OCI-LY3 (cell line): ENCODE results near the gene ROBO3.
A peak's percentile ranks its signal among the peaks of the same experiment; 100 is the strongest.

Experiments used
- H2AFZ ChIP-seq: fragments of 200-600, 300-600 bp; shearing (Covaris generic); 2 replicates; pipeline ENCODE4 v1.6.0; 2014; ENCODE audit warnings: antibody characterized with exemption, low read depth, low read length
- H3K27ac ChIP-seq: fragments of 200-600, 300-600 bp; sonication (generic); 2 replicates; pipeline ENCODE4 v1.5.1; 2014; ENCODE audit warnings: mild to moderate bottlenecking, low read length, moderate library complexity, mixed read lengths
- H3K27me3 ChIP-seq: fragments of 200-600, 300-600 bp; sonication (generic); 2 replicates; pipeline ENCODE4 v1.6.1; 2014; ENCODE audit warnings: low read depth, low read length, mixed read lengths
- H3K36me3 ChIP-seq: fragments of 200-600, 300-600 bp; sonication (generic); replicated peaks from 2 replicates; pipeline ENCODE3; 2014; ENCODE audit warnings: low read depth, low read length, mixed read lengths
- H3K4me1 ChIP-seq: fragments of 300-600, 200-600 bp; sonication (generic); 2 replicates; pipeline ENCODE4 v1.6.1; 2014; ENCODE audit warnings: low read length, mixed read lengths
- H3K4me2 ChIP-seq: fragments of 200-600, 300-600 bp; sonication (generic); 2 replicates; pipeline ENCODE4 v1.6.1; 2014; ENCODE audit warnings: low read length, mixed read lengths
- H3K4me3 ChIP-seq: fragments of 300-600, 200-600 bp; sonication (generic); 2 replicates; pipeline ENCODE4 v1.5.1; 2014; ENCODE audit warnings: antibody characterized with exemption, mild to moderate bottlenecking, low read length, moderate library complexity
- H3K79me2 ChIP-seq: fragments of 300-600, 200-600 bp; shearing (Covaris generic); 2 replicates; pipeline ENCODE4 v1.6.1; 2014; ENCODE audit warnings: mild to moderate bottlenecking, low read length, mixed read lengths
- H3K9ac ChIP-seq: fragments of 300-600, 200-600 bp; shearing (Covaris generic); 2 replicates; pipeline ENCODE4 v1.6.0; 2014; ENCODE audit warnings: mild to moderate bottlenecking, low read length, moderate library complexity
- H3K9me3 ChIP-seq: fragments of 200-600, 300-600 bp; shearing (Covaris generic); 2 replicates; pipeline ENCODE4 v1.6.1; 2014; ENCODE audit warnings: low read length, mixed read lengths; ENCODE audit not compliant: insufficient read depth
- H4K20me1 ChIP-seq: fragments of 200-600, 300-600 bp; sonication (generic); 2 replicates; pipeline ENCODE4 v1.6.1; 2016; ENCODE audit warnings: low read length, mixed read lengths; ENCODE audit not compliant: insufficient read depth
- CTCF ChIP-seq: fragments of 200-600, 300-600 bp; sonication (generic); IDR thresholded peaks from 2 replicates; pipeline ENCODE4 v1.5.1; 2014; ENCODE audit warnings: antibody characterized with exemption, low read length, low read depth
- EZH2phosphoT487 ChIP-seq: fragments of 200-600 bp; shearing (Covaris generic); IDR thresholded peaks from 2 replicates; pipeline ENCODE4 v1.6.1; 2018; ENCODE audit warnings: antibody characterized with exemption, mixed run types, low read depth

ROBO3 gene

GRCh38 chr11:124872741-124873140 is 7.5 kb downstream of the ROBO3 start:
- H3K79me2 ChIP-seq: no peaks in the 10 kb centered on the region
- H3K36me3 ChIP-seq: no peaks in the 10 kb centered on the region
- peaks cover 8% of the 10 kb centered on the region; the same call in 1 of the 2 replicates for H3K27me3 ChIP-seq
- peaks cover 4% of the 10 kb centered on the region; the same call in 1 of the 2 replicates for H3K4me1 ChIP-seq
- TF ChIP-seq EZH2phosphoT487 (no peak), CTCF (no peak)
- H3K27ac ChIP-seq: no peak overlapping the region
- no peak overlapping the region for H3K4me3 ChIP-seq
- H3K4me2 ChIP-seq: no peak overlapping the region
- no peaks in the 10 kb centered on the region for H4K20me1 ChIP-seq
- no peak overlapping the region for H2AFZ ChIP-seq
- H3K9ac ChIP-seq: no peak overlapping the region
- H3K9me3 ChIP-seq: no peaks in the 10 kb centered on the region

GRCh38 chr11:124873951-124874350 is 8.7 kb downstream of the ROBO3 start:
- H3K79me2 ChIP-seq: no peaks in the 10 kb centered on the region
- peaks cover 8% of the 10 kb centered on the region; the same call in 1 of the 2 replicates for H3K27me3 ChIP-seq
- no peak overlapping the region for H3K4me2 ChIP-seq
- H3K4me3 ChIP-seq: no peak overlapping the region
- no peak overlapping the region for H3K27ac ChIP-seq
- H3K9me3 ChIP-seq: no peaks in the 10 kb centered on the region
- no peak overlapping the region for H3K9ac ChIP-seq
- peaks cover 4% of the 10 kb centered on the region; the same call in 1 of the 2 replicates for H3K4me1 ChIP-seq
- no peaks in the 10 kb centered on the region for H4K20me1 ChIP-seq
- TF ChIP-seq EZH2phosphoT487 (no peak), CTCF (no peak)
- H3K36me3 ChIP-seq: no peaks in the 10 kb centered on the region
- H2AFZ ChIP-seq: no peak overlapping the region

GRCh38 chr11:124874571-124875255 is 9.5 kb downstream of the ROBO3 start:
- Histone ChIP-seq H3K4me1 (peaks cover 4% of the 10 kb centered on the region; the same call in 1 of the 2 replicates), H3K4me3 (no peak overlapping the region), H3K27ac (no peak overlapping the region), H3K79me2 (no peaks in the 10 kb centered on the region), H3K9me3 (no peaks in the 10 kb centered on the region), H3K9ac (no peak overlapping the region), H3K36me3 (no peaks in the 10 kb centered on the region), H4K20me1 (no peaks in the 10 kb centered on the region), H3K27me3 (peaks cover 8% of the 10 kb centered on the region; the same call in 1 of the 2 replicates), H2AFZ (no peak overlapping the region), H3K4me2 (no peak overlapping the region)
- TF ChIP-seq CTCF: no peak
- no peak for TF ChIP-seq EZH2phosphoT487

- peak overlapping the region; percentile 82; the same call in 1 of the 2 replicates for H3K4me2 ChIP-seq
- TF ChIP-seq CTCF: no peak
- no peak for TF ChIP-seq EZH2phosphoT487
- H3K27ac ChIP-seq: no peak overlapping the region
- peak overlapping the region; percentile 92; the same call in 1 of the 2 replicates for H2AFZ ChIP-seq
- H3K9me3 ChIP-seq: no peaks in the 10 kb centered on the region
- H3K27me3 ChIP-seq: peaks cover 8% of the 10 kb centered on the region; the same call in 1 of the 2 replicates
- H3K4me3 ChIP-seq: peak overlapping the region; percentile 92; the same call in 1 of the 2 replicates
- H4K20me1 ChIP-seq: no peaks in the 10 kb centered on the region
- no peaks in the 10 kb centered on the region for H3K79me2 ChIP-seq
- H3K4me1 ChIP-seq: peaks cover 4% of the 10 kb centered on the region; the same call in 1 of the 2 replicates
- H3K9ac ChIP-seq: no peak overlapping the region; the same call in 1 of the 2 replicates
- H3K36me3 ChIP-seq: no peaks in the 10 kb centered on the region
Measured at GRCh38 chr11:124875401-124875800, 10.2 kb downstream of the ROBO3 start.
